CD4-positive, alpha-beta T cell (primary cell): ENCODE results near the gene PRDM16. TPM values are rescaled to one million over a fixed set of nuclear protein-coding genes. Genes with fewer than 3 reads are reported as not detected.

Experiments
- ATAC-seq: fragments of 200-7000 bp; cut with Tn5 transposase; one replicate; pipeline ENCODE4 v1.10.0; 2022; ENCODE audit warnings: mild to moderate bottlenecking; ENCODE audit not compliant: poor library complexity
- CTCF ChIA-PET: fragments of 350-600 bp; sonication (Branson Sonifier 250); formaldehyde crosslinking; loops from one replicate; lab custom pipeline; 2021; ENCODE audit warnings: antibody characterized with exemption, inconsistent platforms; lab: Charles Lee
- POLR2A ChIA-PET: fragments of 350-600 bp; sonication (Branson Sonifier 250); formaldehyde crosslinking; loops from one replicate; lab custom pipeline; 2021; ENCODE audit warnings: antibody characterized with exemption, inconsistent platforms; lab: Charles Lee
- DNase-seq, 14 experiments: peaks; one replicate each; pipeline ENCODE4 v3.0.0-alpha.2; 2013 to 2020; ENCODE audit warnings: mixed read lengths in 2 of 14
- H3K27ac ChIP-seq, 2 donors: one replicate each; pipeline versions ENCODE4 v1.5.1 to v1.7.0; 2013; ENCODE audit warnings: low read length in 2 of 2, low read depth in 1 of 2, mild to moderate bottlenecking in 1 of 2
- H3K27me3 ChIP-seq, 2 experiments: 1 replicate in 1 of 2; 2 replicates in 1 of 2; pipeline versions ENCODE4 v1.6.1 to v1.7.0; 2013; ENCODE audit warnings: low read length in 2 of 2, control low read depth in 1 of 2, mild to moderate bottlenecking in 1 of 2, moderate library complexity in 1 of 2; ENCODE audit not compliant: insufficient read depth in 2 of 2, control insufficient read depth in 1 of 2
- H3K36me3 ChIP-seq: one replicate; pipeline ENCODE4 v1.6.1; 2013; ENCODE audit warnings: low read length, control low read depth; ENCODE audit not compliant: insufficient read depth
- H3K4me1 ChIP-seq: one replicate; pipeline ENCODE4 v1.6.1; 2013; ENCODE audit warnings: low read length, control low read depth; ENCODE audit not compliant: insufficient read depth
- H3K4me3 ChIP-seq: one replicate; pipeline ENCODE4 v1.5.1; 2013; ENCODE audit warnings: mild to moderate bottlenecking, low read length, moderate library complexity
- H3K9me3 ChIP-seq, 2 experiments: 1 replicate in 1 of 2; 2 replicates in 1 of 2; pipeline versions ENCODE4 v1.6.1 to v1.7.0; 2013; ENCODE audit warnings: low read length in 2 of 2, mild to moderate bottlenecking in 2 of 2, control low read depth in 1 of 2, moderate library complexity in 1 of 2; ENCODE audit not compliant: control insufficient read depth in 1 of 2, insufficient read depth in 1 of 2
- H3K27ac Mint-ChIP-seq: one replicate; pipeline ENCODE4 v1.8.0; 2020; ENCODE audit warnings: mixed read lengths
- H3K27me3 Mint-ChIP-seq: one replicate; pipeline ENCODE4 v1.8.0; 2021; ENCODE audit warnings: mixed read lengths
- H3K36me3 Mint-ChIP-seq: one replicate; pipeline ENCODE4 v1.8.0; 2021; ENCODE audit warnings: low read depth, mixed read lengths
- H3K4me1 Mint-ChIP-seq: one replicate; pipeline ENCODE4 v1.8.0; 2021; ENCODE audit warnings: low read depth, mixed read lengths
- H3K4me3 Mint-ChIP-seq: one replicate; pipeline ENCODE4 v1.8.0; 2020; ENCODE audit warnings: mild to moderate bottlenecking, mixed read lengths
- H3K9me3 Mint-ChIP-seq: one replicate; pipeline ENCODE4 v1.8.0; 2020; ENCODE audit warnings: mixed read lengths
- intact Hi-C, 2 experiments: fragments of 100-400 bp; cut with DNase I in 1 of 2; cut with micrococcal nuclease in 1 of 2; formaldehyde crosslinking; loops; one replicate each; pipeline versions ENCODE4 v1.15.1 to v1.9.0; 2023 to 2025; cut with DNase I, micrococcal nuclease
- total RNA-seq, 174 experiments: library from RNA in 2 of 174; stranded (reverse) in 2 of 174; gene quantifications; one replicate each; pipeline ENCODE4 v1.2.3 and lab custom pipeline; 2021 to 2026
- TF ChIP-seq, protein P1 (sequence below): fragments of 200-600 bp; IDR thresholded peaks from one replicate; pipeline ENCODE4 v1.8.0; 2022; ENCODE audit warnings: antibody characterized with exemption, mild to moderate bottlenecking

The PRDM16 gene
- total RNA-seq, 2 experiments from 2014 or later, result not detected

DNA sequence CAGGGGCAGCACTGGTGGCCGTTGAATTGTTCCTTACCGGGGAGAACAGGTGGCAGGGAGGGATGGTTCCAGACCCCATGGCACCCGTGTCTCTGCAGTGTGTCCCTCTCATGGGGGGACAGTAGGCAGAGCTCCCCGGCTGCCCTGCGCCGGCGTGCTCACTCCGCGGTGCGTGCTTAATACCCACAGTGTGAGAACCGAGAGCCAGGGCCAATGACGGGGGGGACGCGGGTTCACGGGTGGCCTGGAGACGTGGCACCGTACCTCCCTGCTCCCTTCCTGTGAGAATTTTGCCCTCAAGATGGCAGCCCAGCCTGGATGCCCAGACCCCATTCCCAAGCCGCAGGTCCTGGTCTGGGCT lies 47.1 kb downstream of the PRDM16 start:
- H3K27ac Mint-ChIP-seq, result no peak overlapping the region
- ChIA-PET POLR2A (no interaction called here), CTCF (no interaction called here)
- H3K27ac ChIP-seq, result no peak overlapping the region
- no peaks in the 10 kb centered on the region for H3K4me1 ChIP-seq
- intact Hi-C loops, result no loop called here
- H3K4me1 Mint-ChIP-seq, result no peaks in the 10 kb centered on the region
- H3K27me3 Mint-ChIP-seq, result no peaks in the 10 kb centered on the region
- peaks cover 0 to 34% of the 10 kb centered on the region in 2 experiments for H3K9me3 ChIP-seq
- ATAC-seq (no peak), DNase-seq (no peak)
- H3K9me3 Mint-ChIP-seq, result no peaks in the 10 kb centered on the region
- TF ChIP-seq, protein P1, sequence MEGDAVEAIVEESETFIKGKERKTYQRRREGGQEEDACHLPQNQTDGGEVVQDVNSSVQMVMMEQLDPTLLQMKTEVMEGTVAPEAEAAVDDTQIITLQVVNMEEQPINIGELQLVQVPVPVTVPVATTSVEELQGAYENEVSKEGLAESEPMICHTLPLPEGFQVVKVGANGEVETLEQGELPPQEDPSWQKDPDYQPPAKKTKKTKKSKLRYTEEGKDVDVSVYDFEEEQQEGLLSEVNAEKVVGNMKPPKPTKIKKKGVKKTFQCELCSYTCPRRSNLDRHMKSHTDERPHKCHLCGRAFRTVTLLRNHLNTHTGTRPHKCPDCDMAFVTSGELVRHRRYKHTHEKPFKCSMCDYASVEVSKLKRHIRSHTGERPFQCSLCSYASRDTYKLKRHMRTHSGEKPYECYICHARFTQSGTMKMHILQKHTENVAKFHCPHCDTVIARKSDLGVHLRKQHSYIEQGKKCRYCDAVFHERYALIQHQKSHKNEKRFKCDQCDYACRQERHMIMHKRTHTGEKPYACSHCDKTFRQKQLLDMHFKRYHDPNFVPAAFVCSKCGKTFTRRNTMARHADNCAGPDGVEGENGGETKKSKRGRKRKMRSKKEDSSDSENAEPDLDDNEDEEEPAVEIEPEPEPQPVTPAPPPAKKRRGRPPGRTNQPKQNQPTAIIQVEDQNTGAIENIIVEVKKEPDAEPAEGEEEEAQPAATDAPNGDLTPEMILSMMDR, result no peak
- no peaks in the 10 kb centered on the region for H3K36me3 ChIP-seq
- H3K4me3 ChIP-seq, result no peak overlapping the region
- H3K4me3 Mint-ChIP-seq, result no peak overlapping the region
- H3K36me3 Mint-ChIP-seq, result no peaks in the 10 kb centered on the region
- no peaks in the 10 kb centered on the region for H3K27me3 ChIP-seq

GRCh38 chr1:3116560-3116959 lies 47.6 kb downstream of the PRDM16 start:
- H3K27ac Mint-ChIP-seq, result no peak overlapping the region
- ATAC-seq (no peak), DNase-seq (no peak)
- H3K27me3 Mint-ChIP-seq, result no peaks in the 10 kb centered on the region
- Histone ChIP-seq H3K9me3 (peaks cover 0 to 34% of the 10 kb centered on the region in 2 experiments), H3K27me3 (no peaks in the 10 kb centered on the region), H3K4me1 (no peaks in the 10 kb centered on the region), H3K36me3 (no peaks in the 10 kb centered on the region), H3K27ac (no peak overlapping the region), H3K4me3 (no peak overlapping the region)
- no peaks in the 10 kb centered on the region for H3K4me1 Mint-ChIP-seq
- ChIA-PET CTCF (no interaction called here), POLR2A (no interaction called here)
- no peak overlapping the region for H3K4me3 Mint-ChIP-seq
- intact Hi-C loops, result no loop called here
- H3K9me3 Mint-ChIP-seq, result no peaks in the 10 kb centered on the region
- no peaks in the 10 kb centered on the region for H3K36me3 Mint-ChIP-seq
- TF ChIP-seq, protein P1, result no peak

- no peak overlapping the region for H3K4me3 ChIP-seq
- H3K27ac ChIP-seq, result no peak overlapping the region
- Mint-ChIP-seq H3K27me3 (no peaks in the 10 kb centered on the region), H3K9me3 (no peaks in the 10 kb centered on the region), H3K4me1 (no peaks in the 10 kb centered on the region), H3K27ac (no peak overlapping the region), H3K4me3 (no peak overlapping the region), H3K36me3 (no peaks in the 10 kb centered on the region)
- H3K9me3 ChIP-seq, result peaks cover 0 to 34% of the 10 kb centered on the region in 2 experiments
- H3K36me3 ChIP-seq, result no peaks in the 10 kb centered on the region
- ChIA-PET CTCF (no interaction called here), POLR2A (no interaction called here)
- intact Hi-C loops, result no loop called here
- no peaks in the 10 kb centered on the region for H3K4me1 ChIP-seq
- DNase-seq (no peak), ATAC-seq (no peak)
- TF ChIP-seq, protein P1, result no peak
- no peaks in the 10 kb centered on the region for H3K27me3 ChIP-seq
Measured at GRCh38 chr1:3117879-3118278, 48.9 kb downstream of the PRDM16 start.
